ENCODE measurements around the gene RNF150.

RNF150 gene

GRCh38 chr4:140931911-140932310 is 201.4 kb downstream of the RNF150 start:
- Histone ChIP-seq H3K27ac (replicated peaks) (no peak overlapping the region), H3K27me3 (ENCODE audit: insufficient read depth, poor library complexity, severe bottlenecking) (no peaks in the 10 kb centered on the region), H3K4me3 (replicated peaks; ENCODE audit: insufficient read depth, low read length) (no peak overlapping the region)
- no peak for DNase-seq (ENCODE audit: low read depth in 1 of 2, low spot score in 1 of 2)
- TF ChIP-seq GABPA (IDR thresholded peaks at IDR 0.05; ENCODE audit: low read depth) (no peak), CTCF (IDR thresholded peaks at IDR 0.05; ENCODE audit: insufficient read depth, low read length) (no peak), POLR2AphosphoS5 (IDR thresholded peaks at IDR 0.05; ENCODE audit: low read depth) (no peak), SPI1 (IDR thresholded peaks at IDR 0.05; ENCODE audit: borderline replicate concordance, low read depth) (no peak), REST (IDR thresholded peaks at IDR 0.05; ENCODE audit: insufficient replicate concordance, low read depth) (no peak)

- Histone ChIP-seq H3K27me3 (ENCODE audit: insufficient read depth, poor library complexity, severe bottlenecking) (no peaks in the 10 kb centered on the region), H3K27ac (replicated peaks) (no peak overlapping the region), H3K4me3 (replicated peaks; ENCODE audit: insufficient read depth, low read length) (no peak overlapping the region)
- DNase-seq (ENCODE audit: low read depth in 1 of 2, low spot score in 1 of 2): no peak
- TF ChIP-seq POLR2AphosphoS5 (IDR thresholded peaks at IDR 0.05; ENCODE audit: low read depth) (no peak), REST (IDR thresholded peaks at IDR 0.05; ENCODE audit: insufficient replicate concordance, low read depth) (no peak), CTCF (IDR thresholded peaks at IDR 0.05; ENCODE audit: insufficient read depth, low read length) (no peak), SPI1 (IDR thresholded peaks at IDR 0.05; ENCODE audit: borderline replicate concordance, low read depth) (no peak), GABPA (IDR thresholded peaks at IDR 0.05; ENCODE audit: low read depth) (no peak)
These were observed 202.7 kb downstream of the RNF150 start for GRCh38 chr4:140930557-140930956.

- H3K27ac ChIP-seq (replicated peaks): no peak overlapping the region
These were observed 203.3 kb downstream of the RNF150 start for GRCh38 chr4:140930011-140930410.

More at GRCh38 chr4:140930011-140930410, 203.3 kb downstream of the RNF150 start:
- Histone ChIP-seq H3K4me3 (replicated peaks; ENCODE audit: insufficient read depth, low read length) (no peak overlapping the region), H3K27me3 (ENCODE audit: insufficient read depth, poor library complexity, severe bottlenecking) (no peaks in the 10 kb centered on the region)
- no peak for DNase-seq (ENCODE audit: low read depth in 1 of 2, low spot score in 1 of 2)
- no peak for TF ChIP-seq REST (IDR thresholded peaks at IDR 0.05; ENCODE audit: insufficient replicate concordance, low read depth)
